T-helper 1 cell (primary cell): ENCODE measurements around the gene DLG2.
"Not testable (repeated sequence)": the region's sequence is repeated elsewhere in the genome, so short reads cannot be mapped to it uniquely, and the experiment has no call there.

Experiments used
- DNase-seq, 5 donors: peaks; one replicate each; pipeline ENCODE4 v3.0.0-alpha.2; 2012 to 2020

The DLG2 gene

DNA sequence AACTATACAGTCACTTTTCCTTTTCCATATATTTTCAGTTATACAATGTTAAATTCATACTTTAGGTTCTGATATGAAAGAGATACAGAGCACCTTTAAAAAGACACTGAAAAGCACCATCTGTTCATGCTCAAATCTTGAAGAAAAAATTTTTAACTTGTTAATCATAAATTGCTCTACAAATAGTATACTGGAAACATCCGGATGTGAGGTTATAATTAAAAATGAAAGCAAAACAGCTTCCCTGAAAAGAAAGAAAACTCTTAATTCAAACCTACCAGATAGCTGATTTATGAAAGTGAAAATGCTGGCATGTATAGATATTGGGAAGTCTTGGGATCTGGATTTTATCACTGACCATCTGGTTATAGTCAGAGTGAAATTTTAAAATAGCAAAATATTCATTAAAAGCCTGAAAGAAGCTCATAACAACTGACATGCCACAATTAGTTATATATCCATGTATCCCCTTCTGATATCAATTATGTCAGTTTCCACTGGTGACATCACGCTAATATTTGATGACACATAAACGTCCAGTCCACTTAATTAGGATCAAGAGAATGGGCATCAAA lies 740.0 kb downstream of the DLG2 start:
- no peak for DNase-seq

DNA sequence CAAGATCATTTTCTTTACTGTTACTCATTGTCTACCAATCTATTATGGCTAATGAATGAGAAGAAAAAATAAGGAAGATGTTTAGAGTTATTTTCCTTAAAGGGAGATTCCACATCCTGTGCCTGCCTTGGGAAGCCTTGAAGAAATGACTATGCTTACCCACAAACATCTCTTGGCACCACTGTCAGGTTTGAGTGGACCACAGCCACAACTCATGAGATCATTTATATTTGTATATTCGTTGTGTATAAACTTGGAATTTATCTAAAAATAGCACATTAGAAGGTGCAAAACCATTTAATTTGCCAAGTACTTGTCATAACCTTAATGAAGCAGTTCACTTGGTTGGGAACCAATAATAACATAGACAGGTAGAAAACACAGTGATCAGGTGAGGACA lies 740.8 kb downstream of the DLG2 start:
- DNase-seq, result no peak

DNA sequence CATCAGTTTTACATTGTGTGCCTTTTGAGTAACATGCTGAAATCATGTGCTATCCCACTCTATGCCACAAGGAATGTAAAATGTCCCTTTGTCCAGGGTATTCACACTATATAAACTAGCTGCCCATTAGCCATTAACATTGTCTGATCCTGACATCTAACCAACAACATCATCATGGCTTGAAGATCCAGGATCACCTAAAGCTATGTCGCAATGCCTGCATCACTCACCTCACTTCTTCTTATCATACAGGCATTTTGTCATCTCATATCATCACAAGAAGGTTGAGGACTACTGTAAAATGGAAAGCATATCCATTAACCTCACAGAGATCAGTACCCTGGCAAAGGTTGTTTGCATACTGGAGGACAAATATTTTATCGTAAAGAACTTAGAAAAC lies 742.3 kb downstream of the DLG2 start:
- no peak for DNase-seq

DNA sequence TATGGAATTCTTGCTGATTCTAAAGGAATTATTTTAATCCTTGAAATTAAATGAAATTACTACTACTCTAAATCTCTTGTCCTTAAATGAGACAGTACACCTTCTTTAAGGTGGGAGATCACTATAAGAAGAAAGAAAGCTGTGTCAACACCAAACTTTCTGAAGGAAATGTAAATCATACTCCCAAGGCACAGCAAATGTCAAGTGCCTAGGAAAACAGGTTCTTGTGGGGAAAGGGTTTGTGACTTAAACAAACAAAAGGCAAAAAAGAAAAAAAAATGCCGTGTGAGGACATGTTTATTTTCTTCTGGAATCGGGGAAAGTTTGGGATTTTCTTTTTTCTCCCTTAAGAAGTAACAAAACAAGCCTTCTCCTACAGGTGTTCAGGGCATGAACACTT lies 745.1 kb downstream of the DLG2 start:
- DNase-seq, result no peak

DNA sequence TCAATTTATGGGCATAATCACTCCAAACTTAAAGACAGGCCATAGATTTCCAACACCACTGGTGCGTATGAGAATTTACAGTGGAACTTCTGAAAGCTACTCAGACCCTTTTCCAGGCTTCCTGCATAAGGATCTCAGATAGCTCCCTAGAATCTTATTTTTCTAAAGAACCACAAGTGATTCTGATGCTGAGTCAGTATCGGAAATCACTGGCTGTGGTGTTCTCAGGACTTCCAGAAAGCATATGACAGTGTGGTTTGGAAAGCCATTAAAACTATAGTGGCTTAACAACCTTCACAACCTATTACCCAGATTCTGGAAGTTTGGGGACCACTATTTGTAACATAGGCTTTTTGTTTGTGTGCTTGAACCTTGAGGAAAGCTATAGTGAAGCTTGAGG lies 756.0 kb downstream of the DLG2 start:
- no peak for DNase-seq

DNA sequence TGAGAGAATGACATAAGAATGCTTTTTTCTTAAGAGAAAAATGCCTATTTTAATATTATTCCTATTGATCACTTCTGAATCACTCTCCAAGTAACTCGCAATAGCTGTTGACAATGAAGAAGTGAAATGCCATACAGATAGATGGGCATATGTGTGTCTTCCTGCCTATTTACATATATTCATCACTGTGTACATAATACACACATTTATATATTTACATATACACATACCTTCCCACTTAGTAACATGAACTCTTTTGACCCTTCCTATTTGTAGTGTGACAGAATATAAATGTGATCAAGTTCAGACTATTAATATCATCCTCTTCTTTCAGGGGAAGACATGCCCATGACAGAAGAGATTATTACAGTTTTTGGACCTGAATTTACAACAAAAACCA lies 756.7 kb downstream of the DLG2 start:
- no peak for DNase-seq

DNA sequence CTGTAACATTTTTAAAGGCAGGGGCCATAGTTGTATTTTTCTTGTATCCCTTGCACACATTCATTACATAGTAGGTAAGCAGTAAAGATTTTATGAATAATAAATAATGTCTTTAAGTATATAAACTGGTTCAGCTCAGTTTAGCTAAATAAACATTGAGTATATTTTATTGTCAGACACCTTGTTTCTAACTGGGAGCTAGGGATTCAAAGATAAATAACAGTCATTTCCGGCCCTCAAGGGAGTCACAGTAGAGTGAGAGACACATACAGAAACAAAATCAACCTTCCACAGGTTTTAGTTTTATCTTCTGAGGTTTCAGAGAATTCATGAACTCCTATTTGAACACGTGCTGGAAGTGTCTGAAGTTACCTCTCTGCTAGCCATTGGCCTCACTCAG lies 760.2 kb downstream of the DLG2 start:
- DNase-seq, result no peak

DNA sequence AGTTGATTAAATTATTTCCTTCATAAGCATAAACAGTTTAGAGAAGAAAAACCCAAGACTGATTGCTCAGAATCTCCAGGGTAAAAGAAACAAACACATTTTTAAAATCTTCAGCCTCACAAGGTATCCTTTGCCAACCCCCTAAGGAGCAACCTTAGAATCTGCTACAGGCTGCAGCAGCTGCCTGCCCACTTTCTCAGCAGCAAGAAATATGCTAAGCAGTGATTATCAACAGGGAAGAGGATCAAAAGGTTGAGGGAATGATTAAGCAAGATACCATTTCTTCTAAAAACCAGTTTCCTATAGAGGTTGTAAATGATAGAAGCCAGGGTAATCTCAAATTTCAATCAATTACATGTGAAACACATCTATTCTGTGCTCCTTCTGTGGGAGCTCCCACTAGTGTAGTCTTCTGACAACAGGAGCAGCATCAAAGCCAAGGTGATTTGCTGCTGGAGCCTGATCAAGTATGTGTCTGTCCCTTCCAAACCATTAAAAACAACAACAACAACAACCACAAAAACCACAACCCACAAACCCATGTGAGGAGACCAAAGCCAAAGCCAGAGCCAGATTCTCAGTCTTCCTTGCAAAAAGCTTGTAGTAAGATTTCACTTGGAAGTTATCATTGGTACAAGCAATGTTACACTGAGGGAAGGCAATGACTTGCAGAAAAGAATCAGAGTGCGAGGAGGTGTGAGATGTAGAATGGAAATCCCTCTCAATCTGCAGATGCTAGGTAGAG lies 761.2 kb downstream of the DLG2 start:
- DNase-seq, result no peak

DNA sequence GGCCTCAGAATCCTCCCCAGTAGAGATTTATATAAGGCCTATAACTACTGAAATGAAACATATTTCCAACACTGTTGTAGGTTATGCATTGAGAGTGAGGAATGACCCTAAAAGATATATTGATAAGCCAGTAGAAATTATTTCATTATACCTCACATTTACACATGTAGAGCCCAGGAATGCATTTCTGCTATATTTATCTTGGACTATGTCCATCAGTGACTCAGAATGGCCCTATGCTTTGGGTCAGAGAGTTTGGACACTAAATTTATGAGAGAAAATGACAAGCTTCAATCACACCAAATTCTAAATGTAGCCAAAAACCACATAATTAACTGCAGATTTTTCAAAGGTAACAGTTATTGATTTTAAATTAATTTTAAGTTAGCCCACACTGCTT lies 761.9 kb downstream of the DLG2 start:
- DNase-seq, result no peak

DNA sequence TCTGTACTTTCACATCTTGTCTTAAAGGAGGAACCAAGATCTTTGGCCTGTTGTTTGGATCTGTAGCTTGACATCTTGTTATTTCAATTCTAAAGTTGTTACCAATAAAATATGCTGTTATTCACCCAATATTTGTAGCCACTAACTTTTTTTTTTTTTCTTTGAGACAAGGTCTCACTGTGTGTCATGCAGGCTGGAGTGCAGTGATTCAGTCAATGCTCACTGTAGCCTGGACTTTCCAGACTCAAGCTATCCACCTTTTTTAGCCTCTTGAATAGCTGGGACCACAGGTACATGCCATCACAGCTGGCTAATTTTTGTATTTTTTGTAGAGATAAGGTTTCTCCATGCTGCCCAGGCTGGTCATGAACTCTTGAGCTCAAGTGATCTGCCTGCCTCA lies 769.4 kb downstream of the DLG2 start:
- DNase-seq, result no peak

DNA sequence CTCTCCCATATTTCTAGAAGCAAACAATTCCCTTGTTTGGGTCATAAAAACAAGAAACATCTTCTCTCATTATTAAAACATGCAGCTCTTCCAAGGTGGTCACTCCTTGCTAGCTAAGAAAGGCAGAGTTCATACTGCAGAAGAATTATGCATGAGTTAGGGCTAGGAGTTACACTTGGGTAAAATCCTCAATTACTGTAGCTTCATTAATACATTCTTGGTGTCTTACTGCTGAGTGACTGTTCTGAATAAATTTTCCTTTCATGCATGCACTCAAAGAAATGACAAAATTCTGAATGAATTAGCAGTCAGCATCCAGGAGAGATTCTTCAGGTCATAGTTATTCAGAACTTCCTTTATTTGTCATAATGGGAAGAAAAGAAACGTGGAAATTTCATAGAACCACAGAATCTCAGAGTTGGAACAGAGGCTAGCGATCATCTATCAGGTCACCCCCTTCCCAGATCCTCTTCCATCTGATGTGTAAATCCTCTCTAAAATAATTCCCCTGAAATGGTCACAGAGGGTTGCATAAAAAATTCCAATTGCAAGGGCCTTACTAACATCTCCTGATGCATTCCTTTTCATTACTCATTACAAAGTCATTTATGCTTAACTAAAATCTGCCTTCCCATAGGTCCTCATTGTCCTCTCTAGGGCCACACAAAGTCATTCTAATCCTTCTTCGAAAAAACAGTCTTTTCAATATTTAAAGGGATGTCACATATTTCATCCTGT lies 771.5 kb downstream of the DLG2 start:
- no peak for DNase-seq

DNA sequence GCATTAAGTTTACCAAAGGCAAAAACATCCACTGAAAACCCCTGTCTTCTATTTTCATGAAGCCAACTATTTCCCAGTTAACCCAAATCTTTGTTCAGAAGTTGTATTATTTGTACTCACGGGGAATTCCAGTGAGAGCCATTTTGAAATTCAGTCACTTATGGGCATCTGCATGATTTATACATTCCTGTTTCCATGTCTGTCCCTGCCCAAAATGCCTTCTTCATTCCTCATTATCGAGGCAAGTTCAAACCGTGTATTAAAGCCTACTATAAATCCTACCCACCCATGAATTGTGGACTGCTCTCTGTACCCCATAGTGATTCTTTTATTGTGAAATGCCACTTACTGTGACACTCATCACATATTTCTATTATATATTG lies 772.7 kb downstream of the DLG2 start:
- DNase-seq, result no peak

DNA sequence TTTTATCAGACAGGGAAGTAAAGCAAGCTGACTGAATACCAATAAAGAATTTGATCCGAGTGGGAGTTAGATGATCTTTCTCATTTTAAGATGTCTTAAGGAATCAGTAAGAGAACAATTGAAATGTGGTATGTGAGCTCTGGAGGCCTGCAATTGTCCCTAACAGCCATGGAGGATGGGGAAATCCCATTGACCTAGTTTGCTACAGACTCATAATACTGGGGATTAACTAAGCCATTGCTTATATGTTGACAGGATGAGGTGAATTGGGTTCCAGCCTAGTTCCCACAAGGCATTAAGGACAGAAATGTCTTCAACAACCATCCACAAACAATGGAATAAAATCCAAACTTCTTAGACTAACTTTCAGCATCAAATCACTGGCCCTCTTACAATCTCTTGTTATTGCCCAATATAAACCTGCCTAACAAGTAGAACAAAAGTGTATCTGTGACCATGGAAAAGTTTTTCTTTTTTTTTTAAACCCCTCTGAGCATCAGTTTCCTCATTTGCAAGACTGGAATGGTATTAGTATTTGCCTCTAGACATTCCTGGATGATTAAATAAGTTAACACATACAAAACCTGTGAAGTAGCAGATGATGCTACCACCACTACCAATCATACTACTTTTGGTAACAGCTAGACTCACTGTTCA lies 773.2 kb downstream of the DLG2 start:
- DNase-seq, result no peak

DNA sequence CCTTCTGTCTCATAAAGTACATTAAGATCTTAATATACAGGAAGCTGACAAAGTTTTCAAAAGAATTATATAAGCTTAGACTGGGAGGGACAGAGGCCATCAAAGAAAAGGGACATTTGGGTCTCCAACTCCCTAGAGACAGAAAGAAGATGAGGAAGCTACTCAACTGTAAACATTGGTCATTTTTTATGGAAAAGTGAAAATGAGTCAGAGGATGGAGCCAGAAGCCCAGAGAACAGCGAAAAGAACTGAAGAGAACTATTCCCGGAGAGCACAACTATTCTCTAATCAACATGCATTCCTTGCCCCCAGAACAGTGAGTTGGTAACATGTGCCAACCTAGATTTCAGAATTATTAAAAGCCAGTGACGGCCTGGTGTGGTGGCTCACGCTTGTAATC lies 779.3 kb downstream of the DLG2 start:
- no peak for DNase-seq

DNA sequence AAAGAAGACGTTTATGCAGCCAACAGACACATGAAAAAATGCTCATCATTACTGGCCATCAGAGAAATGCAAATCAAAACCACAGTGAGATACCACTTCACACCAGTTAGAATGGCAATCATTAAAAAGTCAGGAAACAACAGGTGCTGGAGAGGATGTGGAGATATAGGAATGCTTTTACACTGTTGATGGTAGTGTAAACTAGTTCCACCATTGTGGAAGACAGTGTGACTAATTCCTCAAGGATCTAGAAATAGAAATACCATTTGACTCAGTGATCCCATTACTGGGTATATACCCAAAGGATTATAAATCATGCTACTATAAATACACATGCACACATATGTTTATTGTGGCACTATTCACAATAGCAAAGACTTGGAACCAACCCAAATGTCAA lies 786.9 kb downstream of the DLG2 start:
- not testable (repeated sequence) for DNase-seq

DNA sequence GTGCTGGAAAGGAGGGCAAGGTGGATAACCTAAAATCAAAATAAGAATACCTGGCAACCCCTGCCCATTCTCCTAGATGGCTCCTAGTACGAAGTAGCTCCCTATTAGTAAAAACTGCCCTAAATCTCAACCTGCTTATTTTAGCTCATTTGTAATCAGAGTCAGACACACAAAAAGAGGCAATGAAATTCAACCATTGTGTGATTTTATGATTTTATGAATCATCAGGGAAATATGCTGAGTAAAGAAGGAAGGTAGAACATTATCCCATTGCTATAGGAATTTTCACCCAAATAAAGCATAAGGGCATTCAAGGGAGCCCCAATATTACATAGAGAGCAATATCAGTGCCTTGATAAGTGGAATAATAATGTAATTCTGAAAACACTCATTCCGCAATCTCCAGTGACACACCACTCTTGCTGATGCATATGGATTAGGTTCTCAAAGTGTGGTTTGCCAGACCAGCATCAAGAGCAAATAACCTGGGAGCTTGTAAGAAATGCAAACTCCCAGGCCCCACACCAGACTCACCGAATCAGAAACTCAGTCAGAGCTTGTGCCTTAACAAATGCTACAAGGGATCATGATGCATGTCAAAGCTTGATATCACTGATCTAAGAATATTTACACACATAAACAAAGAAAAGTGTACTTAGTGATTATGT lies 789.6 kb downstream of the DLG2 start:
- DNase-seq, result no peak

DNA sequence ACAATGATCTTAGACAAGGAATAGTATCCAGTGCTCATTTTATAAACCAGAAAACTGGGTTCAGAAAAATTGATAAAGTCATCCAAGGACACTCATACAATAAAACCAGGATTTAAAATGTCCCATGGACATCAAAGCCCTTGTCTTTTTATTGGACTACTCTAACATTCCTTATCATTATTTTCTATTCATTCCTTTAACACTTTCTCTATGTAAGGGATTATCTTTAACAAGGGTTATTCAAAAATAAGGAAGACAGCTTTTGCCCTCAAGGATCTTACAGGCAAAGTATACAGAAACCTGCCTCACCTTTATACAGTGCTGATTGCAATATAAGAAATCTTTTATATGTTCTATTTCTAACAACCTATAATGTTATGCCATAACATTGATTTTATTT lies 790.8 kb downstream of the DLG2 start:
- DNase-seq, result no peak

DNA sequence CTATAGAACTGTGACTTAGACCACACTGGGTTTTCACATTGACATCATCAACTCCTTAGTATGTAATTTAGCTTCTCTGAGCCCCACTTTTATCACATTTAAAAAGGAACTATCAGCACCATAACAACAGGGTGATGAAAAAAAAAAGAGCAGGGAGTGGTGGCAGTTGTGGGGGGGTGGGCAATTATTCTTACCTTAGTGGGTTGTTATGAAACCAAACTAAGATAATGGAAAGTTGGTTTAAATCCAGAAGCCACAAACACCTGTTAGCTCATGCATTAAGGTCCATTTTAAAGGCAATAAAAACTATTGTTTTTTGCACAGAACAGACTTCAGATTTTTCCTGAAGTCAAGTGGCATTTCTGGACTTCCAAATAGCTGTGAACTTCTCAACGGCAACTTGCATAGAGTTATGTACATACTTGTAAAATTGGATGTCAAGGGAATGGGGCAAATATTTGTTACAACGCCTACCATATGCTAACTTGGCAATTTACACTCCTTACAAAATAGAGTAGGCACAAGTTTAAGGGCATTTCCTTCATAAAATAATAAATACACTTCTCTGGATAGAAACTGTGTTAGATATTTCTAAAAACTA lies 793.6 kb downstream of the DLG2 start:
- no peak for DNase-seq

DNA sequence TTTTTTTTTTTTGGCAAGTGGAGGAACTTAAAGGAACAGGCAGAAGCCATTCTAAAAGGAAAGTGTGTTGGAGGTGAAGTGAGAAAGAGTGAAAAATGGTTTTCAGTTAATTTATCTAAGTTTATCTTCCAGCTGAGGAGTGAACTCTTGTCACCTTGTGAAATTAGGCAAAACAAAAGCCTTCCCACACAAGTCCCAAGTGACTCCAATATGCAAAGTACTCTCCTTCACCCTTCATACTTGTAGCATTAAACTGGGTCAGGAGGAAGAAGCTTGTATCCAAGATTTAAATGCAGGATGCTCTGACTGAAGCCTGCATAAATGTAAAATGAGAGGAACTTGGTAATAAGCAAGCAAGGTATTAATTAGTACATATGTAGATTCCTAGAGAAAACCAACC lies 796.8 kb downstream of the DLG2 start:
- DNase-seq, result no peak

DNA sequence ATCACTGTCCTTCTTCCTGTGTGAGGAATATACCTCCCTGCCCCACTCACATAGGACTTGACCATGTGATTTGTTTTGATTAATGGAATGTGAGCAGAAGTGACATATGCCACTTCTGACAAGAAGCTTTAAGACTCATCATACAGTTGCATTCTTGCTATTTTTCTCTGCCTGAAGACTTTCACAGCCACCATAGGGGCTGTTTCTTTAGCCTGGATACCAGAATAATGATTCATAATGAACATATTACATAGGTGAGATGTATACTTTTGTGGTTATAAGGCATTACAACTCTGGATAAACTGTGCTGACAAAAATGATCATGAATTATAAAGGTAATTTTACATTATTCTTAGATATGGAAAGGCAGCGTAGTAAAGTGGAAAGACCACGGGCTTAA lies 798.0 kb downstream of the DLG2 start:
- no peak for DNase-seq

DNA sequence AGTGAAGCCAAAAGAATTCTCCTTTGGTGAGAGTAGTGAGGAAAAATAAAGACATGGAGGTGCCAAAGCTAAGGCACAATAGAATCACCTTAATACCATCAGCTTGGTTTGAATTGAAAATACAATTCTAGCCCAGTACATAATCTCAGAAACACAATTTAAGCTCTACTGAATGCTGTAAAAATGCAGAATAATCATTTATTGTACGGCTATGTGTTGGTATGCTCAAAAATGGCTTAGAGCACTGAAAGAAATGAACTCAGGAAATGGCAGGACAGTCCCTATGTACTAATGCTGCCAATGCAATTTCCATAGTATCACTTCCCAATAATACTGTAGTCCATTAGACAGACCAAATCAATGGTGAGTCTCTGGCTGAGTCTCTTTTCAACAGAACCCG lies 798.5 kb downstream of the DLG2 start:
- DNase-seq, result no peak

DNA sequence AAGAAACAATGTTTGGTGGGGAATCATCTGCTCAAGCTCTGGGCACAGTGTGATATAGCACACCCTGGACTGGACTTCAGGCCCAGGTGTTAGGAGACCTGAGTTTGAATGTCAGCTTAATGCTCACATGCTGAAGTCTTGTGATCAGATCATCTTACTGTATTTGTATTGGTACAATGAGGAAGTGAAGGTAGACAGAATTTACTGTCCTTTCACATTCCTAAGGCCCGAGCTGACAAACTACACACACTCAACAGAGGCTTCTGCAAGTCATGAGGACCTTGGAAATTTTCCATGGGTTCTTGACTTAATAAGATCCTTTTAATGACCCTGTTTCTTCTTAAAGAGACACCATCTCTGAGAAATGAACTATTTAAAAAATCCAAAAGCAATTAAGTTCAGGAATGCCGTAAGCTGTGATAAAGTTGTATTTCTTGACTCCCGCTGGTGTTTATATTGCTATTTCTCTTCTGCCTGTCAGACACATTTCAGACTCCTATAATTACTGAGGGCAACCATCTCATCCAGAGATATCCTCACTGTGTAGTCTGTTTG lies 802.0 kb downstream of the DLG2 start:
- DNase-seq, result no peak

DNA sequence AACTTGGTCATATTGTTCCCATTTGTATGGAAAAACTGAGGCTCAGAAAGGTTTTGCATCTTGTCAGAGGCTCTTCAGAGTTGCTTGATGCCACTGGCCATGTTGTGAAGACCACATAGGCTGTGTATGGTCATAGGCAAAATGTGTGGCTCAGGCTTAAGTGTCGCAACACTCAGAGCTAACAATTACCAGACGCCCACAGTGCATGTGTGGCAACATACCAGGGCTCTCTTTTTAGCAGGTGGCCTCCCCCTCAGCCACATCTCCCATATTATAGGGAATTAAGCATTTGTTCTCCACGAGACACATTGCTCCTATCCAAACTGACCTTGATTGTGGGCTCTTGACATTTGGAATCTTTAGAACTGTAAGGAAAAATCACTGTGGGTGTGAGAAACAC lies 802.5 kb downstream of the DLG2 start:
- no peak for DNase-seq
